ENCODE results near the gene SLC22A23. TPM values are rescaled to one million over a fixed set of nuclear protein-coding genes. Genes with fewer than 3 reads are reported as not detected.

Gene SLC22A23
- total RNA-seq, 1 donor from 2014 or later, result 0.95 TPM

DNA sequence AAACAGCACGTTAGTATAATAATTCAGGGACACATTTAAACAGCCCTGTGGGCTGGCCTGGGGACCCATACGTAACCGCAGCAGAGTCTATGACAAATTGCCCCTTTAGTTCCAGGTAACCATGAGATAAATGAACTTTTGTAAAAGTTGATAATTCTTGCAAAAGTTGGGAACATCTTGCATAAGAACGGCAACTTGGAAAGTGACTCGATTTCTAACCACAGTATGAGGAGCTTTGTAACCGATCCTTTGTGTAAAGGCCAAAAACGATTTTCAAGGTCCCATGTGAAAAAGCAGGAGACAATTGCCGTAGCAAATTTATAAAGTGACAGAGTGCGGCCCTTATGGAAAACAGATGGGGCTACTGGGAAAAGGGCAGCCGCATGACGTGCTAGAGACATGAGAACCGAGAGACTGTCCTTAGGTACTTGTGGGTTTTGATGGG, 116.5 kb downstream of the SLC22A23 start:
- DNase-seq (no peak), ATAC-seq (ENCODE audit: low read depth) (no peak)
- Mint-ChIP-seq H3K36me3 (ENCODE audit: low read depth) (no peaks in the 10 kb centered on the region), H3K9me3 (no peaks in the 10 kb centered on the region), H3K27me3 (peaks cover 5% of the 10 kb centered on the region), H3K4me1 (peaks cover 12% of the 10 kb centered on the region), H3K4me3 (no peak overlapping the region), H3K27ac (no peak overlapping the region)
- ChIA-PET CTCF (no interaction called here), POLR2A (interaction anchor here (0.6 kb wide), 1 partner anchor 134 kb away, joined by 5 read pairs; no protein-coding TSS in a partner anchor)
- intact Hi-C loops (cut with micrococcal nuclease), result no loop called here
- TF ChIP-seq, protein P1, sequence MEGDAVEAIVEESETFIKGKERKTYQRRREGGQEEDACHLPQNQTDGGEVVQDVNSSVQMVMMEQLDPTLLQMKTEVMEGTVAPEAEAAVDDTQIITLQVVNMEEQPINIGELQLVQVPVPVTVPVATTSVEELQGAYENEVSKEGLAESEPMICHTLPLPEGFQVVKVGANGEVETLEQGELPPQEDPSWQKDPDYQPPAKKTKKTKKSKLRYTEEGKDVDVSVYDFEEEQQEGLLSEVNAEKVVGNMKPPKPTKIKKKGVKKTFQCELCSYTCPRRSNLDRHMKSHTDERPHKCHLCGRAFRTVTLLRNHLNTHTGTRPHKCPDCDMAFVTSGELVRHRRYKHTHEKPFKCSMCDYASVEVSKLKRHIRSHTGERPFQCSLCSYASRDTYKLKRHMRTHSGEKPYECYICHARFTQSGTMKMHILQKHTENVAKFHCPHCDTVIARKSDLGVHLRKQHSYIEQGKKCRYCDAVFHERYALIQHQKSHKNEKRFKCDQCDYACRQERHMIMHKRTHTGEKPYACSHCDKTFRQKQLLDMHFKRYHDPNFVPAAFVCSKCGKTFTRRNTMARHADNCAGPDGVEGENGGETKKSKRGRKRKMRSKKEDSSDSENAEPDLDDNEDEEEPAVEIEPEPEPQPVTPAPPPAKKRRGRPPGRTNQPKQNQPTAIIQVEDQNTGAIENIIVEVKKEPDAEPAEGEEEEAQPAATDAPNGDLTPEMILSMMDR (IDR thresholded peaks at IDR 0.05), result no peak

GRCh38 chr6:3339811-3340210, 117.0 kb downstream of the SLC22A23 start:
- intact Hi-C loops (cut with micrococcal nuclease), result no loop called here
- no peak overlapping the region for H3K27ac Mint-ChIP-seq
- peaks cover 12% of the 10 kb centered on the region for H3K4me1 Mint-ChIP-seq
- TF ChIP-seq, protein P1 (IDR thresholded peaks at IDR 0.05), result no peak
- ChIA-PET CTCF (no interaction called here), POLR2A (interaction anchor here (0.6 kb wide), 1 partner anchor 134 kb away, joined by 5 read pairs; no protein-coding TSS in a partner anchor)
- peaks cover 8% of the 10 kb centered on the region for H3K27me3 Mint-ChIP-seq
- DNase-seq, result no peak
- H3K36me3 Mint-ChIP-seq (ENCODE audit: low read depth), result no peaks in the 10 kb centered on the region
- no peak overlapping the region for H3K4me3 Mint-ChIP-seq
- no peak for ATAC-seq (ENCODE audit: low read depth)
- H3K9me3 Mint-ChIP-seq, result no peaks in the 10 kb centered on the region

DNA sequence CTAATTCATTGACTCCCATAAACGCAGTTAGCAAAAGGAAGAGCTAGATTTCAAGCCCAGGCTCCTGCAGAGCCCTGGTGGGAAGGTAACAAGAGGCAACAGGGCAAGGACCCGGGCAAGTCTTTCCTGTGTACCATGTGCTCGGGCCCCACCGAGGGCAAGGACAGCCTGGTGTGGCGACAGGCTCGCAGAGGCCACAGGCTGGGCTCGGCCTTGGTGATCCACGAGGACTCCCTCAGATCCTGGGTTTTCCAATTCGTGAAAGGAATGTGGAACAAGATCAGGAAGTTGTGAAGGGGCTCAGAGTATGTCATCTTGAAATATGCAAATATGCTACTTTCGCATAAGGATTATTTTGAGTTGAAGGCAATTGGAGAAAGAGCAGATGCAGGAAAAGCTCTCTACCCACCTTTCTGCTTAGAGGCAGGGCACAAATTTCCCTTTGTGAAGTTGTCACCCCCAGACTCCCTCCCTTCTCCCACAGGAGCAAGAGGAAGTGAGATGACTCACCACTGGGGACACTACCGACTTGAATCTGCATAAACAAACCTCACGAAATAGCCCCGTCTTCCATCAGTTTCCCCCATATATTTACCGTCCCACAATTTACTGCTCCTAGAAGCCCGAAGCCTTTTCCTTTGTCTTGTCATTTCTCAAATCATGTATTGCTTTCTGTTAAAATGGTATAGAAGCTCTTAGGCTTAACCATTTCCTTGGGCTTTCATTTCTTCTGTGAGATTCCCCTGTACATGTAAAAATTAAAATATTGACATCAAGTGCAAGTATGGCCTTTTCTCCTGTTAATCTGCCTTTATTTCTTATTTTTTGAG, 119.1 kb downstream of the SLC22A23 start:
- ChIA-PET CTCF (no interaction called here), POLR2A (no interaction called here)
- TF ChIP-seq, protein P1 (IDR thresholded peaks at IDR 0.05), result no peak
- DNase-seq (no peak), ATAC-seq (ENCODE audit: low read depth) (peak; percentile 37)
- H3K9me3 Mint-ChIP-seq, result no peaks in the 10 kb centered on the region
- H3K27ac Mint-ChIP-seq, result no peak overlapping the region
- H3K27me3 Mint-ChIP-seq, result peaks cover 17% of the 10 kb centered on the region
- peak overlapping the region; percentile 5 for H3K4me3 Mint-ChIP-seq
- H3K4me1 Mint-ChIP-seq, result peaks cover 12% of the 10 kb centered on the region
- H3K36me3 Mint-ChIP-seq (ENCODE audit: low read depth), result no peaks in the 10 kb centered on the region
- intact Hi-C loops (cut with micrococcal nuclease), result no loop called here

DNA sequence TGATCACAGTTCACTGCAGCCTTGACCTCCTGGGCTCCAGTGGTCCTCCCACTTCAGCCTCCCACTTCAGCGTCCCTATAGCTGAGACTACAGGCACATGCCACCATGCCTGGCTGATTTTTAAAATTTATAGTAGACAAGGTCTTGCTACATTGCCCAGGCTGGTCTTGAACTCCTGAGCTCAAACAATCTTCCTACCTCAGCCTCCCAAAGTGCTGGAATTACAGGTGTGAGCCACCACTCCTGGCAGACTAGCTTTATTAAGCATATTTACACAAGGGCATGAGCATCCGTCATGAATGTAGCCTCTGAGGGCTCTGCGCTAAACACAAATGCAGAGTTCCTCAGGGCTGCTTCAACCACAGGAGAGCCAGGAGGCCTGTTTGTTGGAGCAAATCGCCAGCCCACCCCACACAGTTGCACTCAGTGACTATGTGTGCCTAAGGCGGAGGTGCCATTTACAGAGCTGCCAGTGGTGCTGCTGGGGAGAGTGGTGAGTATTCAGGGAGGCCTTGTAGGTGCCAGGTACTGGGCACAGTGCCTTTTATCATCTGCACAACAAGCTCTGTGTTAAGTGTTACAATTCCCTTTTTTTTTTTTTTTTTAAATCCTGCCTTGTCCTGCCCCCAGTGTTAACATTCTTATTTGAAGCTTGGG, 119.9 kb downstream of the SLC22A23 start:
- Mint-ChIP-seq H3K36me3 (ENCODE audit: low read depth) (no peaks in the 10 kb centered on the region), H3K4me3 (no peak overlapping the region), H3K27me3 (peaks cover 14% of the 10 kb centered on the region), H3K4me1 (peaks cover 12% of the 10 kb centered on the region), H3K9me3 (no peaks in the 10 kb centered on the region), H3K27ac (no peak overlapping the region)
- no peak for ATAC-seq (ENCODE audit: low read depth)
- no peak for DNase-seq
- intact Hi-C loops (cut with micrococcal nuclease), result no loop called here
- CTCF ChIA-PET, result no interaction called here
- POLR2A ChIA-PET, result interaction anchor here (0.7 kb wide), 1 partner anchor 439 kb away, joined by 3 read pairs; no protein-coding TSS in a partner anchor
- TF ChIP-seq, protein P1 (IDR thresholded peaks at IDR 0.05), result no peak

All from activated B cell treated with CpG ODN at 0.5 μM for 24 hours (primary cell).